GM18861 (cell line): ENCODE results near the gene RAB3GAP2.
"Not testable (repeated sequence)": the region's sequence is repeated elsewhere in the genome, so short reads cannot be mapped to it uniquely, and the experiment has no call there.

Source experiments
- ATAC-seq: cut with Tn5 transposase; IDR thresholded peaks from one replicate; pipeline ENCODE4 v1.9.1; 2021; ENCODE audit not compliant: unreplicated experiment

The RAB3GAP2 gene

DNA sequence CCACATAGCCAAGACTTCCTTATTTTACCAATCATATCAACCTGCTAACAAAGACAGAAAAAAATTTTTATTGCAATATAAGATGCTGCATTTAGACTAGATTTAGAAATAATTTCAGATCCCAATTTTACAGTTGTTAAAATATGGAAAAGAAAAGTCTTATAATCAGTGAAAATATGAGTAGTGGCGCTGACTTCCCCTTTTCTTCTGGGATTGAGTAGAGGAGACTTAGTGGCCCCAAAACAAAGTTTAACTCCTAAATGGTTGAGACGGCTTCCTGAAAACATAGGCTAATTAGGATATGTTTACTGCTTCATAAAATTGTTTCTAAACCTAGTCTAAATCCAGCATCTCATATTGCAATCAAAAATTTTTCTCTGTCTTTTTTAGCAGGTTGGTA, 68.4 kb downstream of the RAB3GAP2 start:
- ATAC-seq, result no peak

DNA sequence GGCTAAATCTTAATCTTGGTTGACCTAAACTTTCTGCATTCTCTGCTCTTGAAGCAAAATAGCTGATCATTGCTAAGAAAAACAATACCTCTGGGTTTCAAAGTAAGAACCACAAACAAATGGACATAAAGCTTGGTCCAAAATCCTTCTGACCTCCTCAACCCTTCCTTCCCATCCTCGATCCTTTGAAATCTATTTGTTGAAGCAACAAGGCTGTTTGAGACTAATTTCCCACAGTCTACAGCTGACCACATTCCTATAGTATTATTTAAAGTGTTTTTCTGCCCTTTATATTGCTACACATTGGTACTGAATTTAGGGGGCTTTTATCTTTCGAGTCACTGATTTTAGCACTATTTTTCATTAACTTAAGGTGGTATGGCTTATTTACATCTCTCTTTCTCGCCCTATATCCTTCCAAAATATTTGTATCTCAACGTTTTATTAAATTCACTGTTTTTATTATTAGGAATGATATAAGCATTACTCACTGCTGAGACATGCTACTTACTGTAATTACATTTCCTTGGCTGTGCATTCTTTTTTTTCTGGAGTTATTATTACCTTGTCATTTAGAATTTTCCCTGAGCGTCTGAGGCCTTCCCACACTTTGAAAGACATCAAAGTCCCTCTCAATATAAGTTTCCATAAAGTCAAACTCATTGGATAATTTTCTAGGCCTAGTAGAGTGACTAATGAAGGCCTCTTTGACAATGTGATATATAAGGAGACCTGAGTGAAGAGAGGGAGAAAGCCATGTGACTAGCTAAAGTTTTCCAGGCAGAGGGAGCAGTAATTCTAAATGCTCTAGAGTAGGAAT, 73.9 kb downstream of the RAB3GAP2 start:
- no peak for ATAC-seq

DNA sequence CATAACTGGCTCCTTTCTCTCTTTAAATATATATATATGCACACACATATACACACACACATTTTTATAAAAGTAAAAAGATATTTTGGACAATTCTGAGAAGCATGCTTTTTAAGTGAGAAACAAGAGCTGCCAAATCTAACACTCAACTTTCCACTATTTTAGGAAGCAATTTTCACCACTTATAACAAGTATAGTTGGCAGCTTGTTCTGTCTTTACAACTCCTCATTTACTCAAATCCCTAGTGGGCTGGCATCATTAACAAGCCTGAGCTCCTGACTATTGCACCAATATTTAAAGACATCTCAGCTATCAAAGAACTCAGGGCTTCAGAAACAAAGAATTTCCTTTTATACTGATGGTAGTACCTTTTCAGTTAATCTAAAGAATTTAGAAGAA, 76.6 kb downstream of the RAB3GAP2 start:
- no peak for ATAC-seq

DNA sequence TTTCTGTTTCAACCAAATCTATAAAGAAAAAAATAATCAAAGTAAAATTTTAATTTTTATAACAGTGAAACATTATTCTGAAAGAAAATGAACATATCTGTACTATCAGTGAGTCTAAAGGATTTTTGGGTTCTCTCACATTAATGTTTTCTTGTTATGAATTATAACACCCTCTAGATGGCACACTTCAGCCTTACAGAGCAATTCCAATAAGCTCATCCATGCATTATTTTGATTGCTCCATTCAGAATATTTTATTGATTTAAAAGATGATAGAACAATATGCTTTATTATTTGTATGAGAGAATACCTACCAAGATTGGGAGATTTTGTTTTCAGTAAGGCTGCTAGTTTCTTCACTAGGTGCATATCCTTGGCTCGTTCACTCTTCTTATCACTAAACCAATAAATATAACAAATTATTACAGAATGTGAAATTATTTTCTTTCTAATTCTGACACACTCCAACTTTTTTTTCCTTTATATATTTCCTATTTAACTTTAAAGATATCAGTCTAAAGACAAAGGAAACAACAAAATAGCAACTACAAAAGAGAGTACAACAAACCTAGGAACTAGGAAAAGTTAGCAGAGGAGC, 82.4 kb downstream of the RAB3GAP2 start:
- ATAC-seq, result no peak

DNA sequence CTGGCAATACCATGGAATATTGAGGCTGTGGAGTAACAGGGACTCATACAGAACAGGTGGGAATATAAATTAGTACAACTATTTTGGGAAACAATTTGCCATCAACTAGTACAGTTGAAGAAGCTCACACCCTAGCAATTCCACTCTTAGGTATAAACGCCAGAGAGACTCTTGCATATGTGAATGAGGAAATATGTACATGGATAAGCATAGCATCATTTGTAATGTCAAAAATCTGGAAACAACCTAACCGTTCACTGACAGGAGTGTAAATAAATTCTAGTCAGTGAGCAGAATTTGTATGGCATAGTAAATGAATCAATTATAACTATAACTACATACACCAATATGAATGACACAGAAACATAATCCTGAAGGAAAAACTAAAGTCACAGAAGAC, 83.7 kb downstream of the RAB3GAP2 start:
- no peak for ATAC-seq

DNA sequence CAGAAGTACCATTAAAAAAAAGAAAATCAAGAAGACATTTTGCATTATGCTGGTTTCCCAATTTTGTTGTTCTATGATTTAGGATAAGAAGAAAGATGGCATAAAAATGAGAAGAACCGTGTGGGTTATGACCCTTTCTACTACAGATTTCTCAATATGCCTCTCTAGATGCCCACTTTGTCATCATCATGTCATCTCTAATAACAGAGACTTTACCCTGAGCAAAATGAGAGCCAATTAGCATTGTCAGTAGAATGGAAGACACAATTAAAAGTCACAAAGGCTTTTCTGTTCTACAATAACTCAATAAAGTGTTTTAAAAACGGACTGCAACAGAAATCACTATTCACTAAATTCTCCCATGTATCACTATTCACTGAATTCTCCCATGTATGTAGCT, 85.5 kb downstream of the RAB3GAP2 start:
- no peak for ATAC-seq

DNA sequence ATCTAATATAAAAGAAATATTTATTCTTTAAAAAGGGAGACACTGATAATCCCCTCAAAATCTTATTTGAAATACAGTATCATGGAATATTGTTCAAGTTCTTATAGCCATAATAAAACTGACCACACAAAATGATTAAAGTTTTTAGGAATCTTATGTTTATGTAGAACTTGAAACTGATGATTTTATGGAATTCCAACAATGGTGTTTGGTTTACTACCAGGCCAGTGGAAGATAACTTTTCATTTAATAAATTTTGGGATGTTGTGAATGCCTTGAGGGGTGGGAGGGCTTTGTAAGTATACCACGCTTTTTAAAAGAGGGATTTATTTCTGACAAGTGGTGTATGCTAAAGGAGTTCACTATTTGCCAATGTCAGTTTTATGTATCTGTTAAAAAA, 87.7 kb downstream of the RAB3GAP2 start:
- ATAC-seq, result no peak

DNA sequence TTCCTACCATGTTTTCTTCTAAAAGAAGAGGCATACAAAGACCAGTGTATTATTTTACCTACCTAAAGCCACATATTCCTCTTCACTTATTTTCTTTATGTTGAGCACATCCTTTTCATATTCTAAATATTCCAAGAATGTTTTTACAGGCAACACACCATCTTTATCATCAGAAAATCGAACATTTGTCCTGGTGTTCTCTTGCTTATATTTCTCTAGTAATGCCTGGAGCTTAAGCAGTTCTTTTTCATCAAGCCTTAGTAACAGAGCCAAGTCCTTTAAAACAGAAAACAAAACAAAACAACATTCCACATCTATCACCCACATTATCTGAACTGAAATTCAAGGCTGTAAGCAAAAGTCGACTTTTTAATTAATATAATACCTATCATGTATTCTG, 89.6 kb downstream of the RAB3GAP2 start:
- no peak for ATAC-seq

DNA sequence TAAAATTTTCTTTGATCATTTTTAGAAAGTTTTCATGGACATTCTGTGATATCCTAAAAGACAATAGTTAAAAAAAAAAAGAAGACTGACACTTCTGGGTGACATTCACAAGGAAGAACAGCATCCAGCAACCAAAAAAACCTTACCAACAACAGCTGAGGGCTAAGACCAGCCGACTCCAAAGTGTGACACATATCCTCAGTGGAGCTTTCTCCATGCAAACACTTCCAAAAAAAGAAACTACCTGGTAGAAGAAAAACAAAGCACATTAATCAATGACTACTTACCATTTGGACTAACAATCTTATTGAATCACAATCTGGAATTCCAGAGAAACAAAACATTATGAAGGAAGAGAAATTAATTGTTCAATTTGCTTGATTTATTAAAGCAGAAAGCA, 90.1 kb downstream of the RAB3GAP2 start:
- ATAC-seq, result no peak

DNA sequence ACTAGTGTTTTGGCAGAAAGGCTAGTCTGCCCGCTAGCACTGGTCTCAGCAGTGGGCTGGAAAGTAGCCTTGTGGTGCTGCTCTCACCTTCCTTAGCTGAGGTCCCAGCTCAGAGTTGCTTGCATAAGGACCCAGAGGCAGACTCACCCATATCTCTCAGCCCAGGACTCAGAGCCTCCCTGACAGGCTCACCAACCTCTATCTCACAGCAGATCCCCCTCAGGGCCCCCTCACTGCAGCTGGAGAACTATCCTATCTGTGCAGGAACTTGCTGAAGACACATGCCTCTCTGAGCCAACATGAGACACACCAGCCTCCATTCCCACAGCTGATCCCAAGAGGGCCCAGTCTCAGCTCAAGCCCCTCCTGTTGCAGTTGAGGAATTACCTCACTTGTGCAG, 95.7 kb downstream of the RAB3GAP2 start:
- ATAC-seq, result no peak

DNA sequence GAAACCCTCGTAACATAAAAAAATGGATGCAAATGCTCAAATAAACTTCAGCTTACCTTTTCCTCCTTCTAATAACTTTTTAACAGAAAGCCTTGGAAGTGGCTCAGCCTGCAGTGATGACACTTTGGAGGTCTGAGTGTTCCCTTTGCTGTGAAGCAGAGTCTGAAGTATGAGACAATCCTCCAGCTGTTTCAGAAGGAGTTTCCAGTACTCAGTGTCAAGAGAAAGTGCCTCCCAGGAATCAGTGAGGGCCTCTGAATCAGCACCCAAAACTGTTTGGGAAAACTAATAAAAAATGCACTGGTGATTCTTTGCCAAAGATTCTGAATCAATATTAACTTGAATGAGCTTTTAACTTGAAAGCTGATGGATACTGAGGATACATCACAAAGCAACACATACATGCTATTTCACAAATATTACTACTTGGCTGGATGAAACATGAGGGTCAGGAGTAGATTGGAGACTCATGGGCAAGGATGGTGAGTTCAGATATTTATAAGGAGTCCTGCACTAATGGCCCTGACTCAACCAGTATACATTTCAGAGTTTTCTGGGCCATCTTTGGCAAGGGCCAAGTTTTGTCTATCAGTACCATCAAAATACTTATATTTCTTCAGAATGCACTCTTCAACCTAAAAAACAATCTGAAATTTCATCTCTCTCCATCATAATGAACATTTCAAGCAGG, 101.3 kb downstream of the RAB3GAP2 start:
- ATAC-seq, result no peak

DNA sequence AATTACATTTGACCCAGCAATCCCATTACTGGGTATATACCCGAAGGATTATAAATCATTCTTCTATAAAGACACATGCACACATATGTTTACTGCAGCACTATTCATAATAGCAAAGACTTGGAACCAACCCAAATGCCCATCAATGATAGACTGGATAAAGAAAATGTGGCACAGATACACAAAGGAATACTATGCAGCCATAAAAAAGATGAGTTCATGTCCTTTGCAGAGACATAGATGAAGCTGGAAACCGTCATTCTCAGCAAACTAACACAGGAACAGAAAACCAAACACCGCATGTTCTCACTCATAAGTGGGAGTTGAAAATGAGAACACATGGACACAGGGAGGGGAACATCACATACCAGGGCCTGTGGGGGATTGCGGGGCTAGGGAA, 102.4 kb downstream of the RAB3GAP2 start:
- not testable (repeated sequence) for ATAC-seq

DNA sequence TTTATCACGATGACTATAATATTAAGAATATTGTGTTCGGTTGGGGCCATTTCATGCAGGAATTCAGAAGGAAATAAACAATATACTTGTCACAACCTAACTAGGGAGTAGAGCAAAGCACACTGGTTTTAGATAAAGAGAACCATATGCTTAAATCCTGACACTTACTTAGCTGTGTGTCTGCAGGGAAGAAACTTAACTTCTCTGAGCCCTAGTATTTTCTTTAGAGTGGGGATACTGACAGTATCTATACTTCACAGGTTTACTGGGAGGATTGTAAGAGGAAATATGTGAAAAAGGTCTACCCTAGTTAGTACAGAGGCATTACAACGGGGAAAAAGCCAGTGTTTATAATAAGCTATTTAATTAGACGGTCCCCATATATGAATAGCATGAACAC, 105.4 kb downstream of the RAB3GAP2 start:
- ATAC-seq, result no peak

DNA sequence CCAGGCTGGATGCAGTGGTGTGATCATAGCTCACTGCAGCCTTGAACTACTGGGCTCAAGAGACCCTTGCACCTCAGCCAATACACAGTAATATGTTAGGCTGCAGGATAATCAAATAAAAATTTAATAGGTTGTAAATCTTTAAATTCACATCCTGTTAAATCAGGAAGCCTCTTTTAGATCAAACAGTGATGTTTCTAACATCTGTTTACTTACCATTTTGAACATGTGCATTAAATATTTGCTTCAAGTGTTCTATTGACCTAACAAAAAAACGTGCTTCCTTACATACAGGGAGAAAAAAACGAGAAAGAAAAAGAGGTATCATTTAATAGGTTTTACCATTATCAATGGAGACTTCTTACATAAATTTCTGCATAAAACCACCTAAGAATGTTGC, 107.7 kb downstream of the RAB3GAP2 start:
- no peak for ATAC-seq

DNA sequence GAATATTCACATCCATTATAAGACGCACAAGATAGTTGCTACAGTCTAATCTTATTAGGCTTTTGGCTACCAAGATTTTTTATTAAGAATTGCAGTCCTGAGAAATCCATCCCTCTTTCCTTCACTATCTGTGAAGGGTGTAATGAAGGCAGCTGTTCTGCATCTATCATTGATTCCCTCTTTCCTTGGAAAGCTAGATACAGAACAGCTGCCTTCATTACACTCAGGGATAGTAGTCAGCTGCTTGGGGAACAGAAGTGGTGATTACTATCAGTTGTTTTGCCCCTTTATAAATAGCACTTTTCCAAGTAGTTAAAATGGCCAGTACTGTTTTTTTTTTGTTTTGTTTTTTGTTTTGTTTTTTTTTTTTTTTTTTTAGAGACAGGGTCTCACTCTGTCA, 108.1 kb downstream of the RAB3GAP2 start:
- ATAC-seq, result no peak

DNA sequence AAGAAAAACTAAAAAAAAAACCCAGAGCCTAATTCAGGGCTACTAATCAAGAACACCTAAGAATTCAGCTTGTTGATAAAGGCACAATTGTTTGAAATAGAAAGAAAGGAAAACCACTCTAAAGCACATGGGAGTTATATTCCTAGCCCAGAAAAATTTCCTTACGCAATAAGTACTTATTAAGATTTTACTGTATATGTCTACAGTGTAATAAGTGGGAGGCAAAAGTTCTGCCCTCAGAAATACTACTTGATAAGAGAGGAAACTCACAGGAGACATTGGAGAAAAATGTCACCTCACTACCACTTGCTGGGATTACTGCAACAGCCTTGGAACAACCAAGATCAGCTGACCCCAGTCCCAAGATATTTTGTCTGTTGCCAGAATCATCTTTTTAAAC, 112.2 kb downstream of the RAB3GAP2 start:
- no peak for ATAC-seq

DNA sequence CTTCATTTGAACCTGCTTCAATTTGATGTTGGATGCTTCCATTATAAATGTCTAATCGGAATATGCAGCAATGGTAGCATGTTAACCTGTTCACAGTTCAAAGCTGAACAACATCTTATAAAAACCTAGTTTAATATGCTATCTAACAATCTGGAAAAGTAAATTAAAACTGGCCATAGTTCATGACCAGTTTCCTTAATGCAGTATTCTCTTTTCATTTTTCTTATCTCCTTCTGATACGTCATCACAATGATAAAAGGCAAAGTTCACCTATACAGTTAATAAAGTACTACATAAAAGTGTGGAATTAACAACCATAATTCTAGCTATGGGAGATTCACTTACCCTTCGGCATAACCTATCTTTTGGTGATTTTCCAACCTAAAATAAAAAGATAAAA, 113.2 kb downstream of the RAB3GAP2 start:
- no peak for ATAC-seq

DNA sequence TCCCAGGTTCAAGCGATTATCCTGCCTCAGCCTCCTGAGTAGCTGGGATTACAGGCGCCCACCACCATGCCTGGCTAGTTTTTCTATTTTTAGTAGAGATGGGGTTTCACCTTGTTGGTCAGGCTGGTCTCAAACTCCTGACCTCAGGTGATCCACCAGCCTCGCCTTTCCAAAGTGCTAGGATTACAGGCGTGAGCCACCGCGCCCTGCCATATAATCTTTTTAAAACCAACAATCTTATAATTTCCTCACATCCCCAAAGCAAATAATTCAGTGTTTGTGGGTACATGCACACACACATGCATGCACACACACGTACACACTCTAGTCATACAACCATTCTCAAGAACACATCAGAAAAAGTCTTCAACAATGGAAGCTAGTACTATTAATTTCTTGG, 113.7 kb downstream of the RAB3GAP2 start:
- ATAC-seq, result not testable (repeated sequence)

DNA sequence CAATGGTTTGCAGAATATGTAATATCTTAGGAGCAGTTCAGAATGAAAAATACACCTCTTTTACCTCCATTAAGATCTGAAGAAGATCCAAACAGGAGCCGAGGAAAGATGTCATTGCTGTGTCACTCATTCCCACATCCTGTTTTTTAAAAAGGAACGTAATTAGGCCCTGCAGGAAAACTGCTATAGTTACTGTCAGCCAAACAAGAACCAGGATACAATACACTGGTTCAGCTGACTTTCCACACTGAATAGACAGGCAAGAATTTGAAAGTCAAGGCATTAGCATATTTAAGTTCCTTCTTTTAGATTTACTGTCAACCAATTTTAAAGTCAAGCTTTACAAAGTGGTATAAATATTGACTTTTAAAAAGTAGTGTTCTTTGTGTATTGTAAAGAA, 114.5 kb downstream of the RAB3GAP2 start:
- no peak for ATAC-seq

DNA sequence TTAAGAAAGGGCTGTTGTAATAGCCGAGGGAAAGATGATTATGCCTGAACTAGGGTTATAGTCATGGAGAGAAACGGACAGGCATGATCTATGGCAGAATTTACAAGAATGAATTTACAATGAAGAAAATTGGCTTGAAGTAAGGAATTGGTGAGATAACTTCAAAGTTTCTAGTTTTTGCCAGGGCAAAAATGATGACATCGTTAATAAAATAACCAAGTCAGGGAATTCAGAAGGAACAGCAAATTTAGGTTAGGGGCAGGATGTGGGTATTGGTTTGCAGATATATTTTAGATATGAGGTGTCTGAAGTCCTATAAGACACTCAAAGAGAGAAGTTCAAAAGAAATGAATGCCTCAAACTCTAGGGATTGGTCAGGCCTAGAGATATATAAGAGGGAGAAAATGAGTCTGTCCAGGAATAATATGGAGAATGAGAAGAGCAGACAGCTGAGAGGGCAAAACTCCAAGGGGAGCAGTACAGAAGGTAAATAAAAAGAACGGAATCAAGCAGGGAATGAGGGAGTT, 115.6 kb downstream of the RAB3GAP2 start:
- no peak for ATAC-seq

DNA sequence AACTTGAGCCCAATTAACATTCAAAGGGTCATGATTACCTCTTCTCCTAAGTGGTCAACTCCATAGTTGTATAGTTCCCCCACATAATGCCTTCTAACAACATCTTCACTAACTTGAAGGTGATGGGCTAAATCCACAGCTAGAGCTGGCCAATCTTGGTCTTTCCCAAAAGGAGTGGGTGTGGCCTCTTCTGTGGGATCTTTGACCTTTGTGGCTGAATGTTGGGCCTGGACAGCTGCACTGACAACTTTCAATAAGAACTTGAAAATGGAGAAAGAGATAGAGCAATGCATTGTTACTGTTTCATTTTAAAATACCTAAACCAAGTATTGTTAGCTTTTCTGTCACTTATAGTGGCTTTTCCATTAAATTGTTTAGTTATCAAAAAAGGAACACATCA, 119.1 kb downstream of the RAB3GAP2 start:
- ATAC-seq, result no peak

DNA sequence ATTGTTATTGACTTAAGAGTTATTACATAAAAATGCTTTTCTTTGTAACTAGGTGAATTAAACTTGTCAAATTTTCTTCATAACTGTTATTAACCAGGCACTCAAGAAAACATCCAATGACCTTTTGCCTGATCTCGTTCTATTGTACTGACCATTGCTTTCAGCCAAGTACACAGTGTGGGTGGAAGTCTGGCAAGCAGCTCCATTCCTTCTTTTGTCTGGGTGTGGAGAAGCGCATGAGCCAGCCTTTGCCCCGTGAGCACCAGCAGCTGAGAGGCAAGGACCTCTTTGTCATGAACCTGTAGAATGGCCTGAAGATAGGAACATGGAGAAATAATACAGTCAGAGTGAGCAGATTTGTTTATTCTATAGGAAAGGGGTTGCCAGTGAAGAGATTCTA, 120.8 kb downstream of the RAB3GAP2 start:
- no peak for ATAC-seq
